ENCODE measurements around the gene CHD1.
"Not testable (repeated sequence)": the region's sequence is repeated elsewhere in the genome, so short reads cannot be mapped to it uniquely, and the experiment has no call there.

The CHD1 gene

GRCh38 chr5:98968056-98968564, 39.3 kb upstream of the CHD1 start:
- no peak for TF ChIP-seq CTCF (IDR thresholded peaks at IDR 0.05; ENCODE audit: borderline replicate concordance, insufficient read depth, low read depth, low read length)
- no peak overlapping the region for H3K4me3 ChIP-seq (ENCODE audit: low read depth, low read length)

DNA sequence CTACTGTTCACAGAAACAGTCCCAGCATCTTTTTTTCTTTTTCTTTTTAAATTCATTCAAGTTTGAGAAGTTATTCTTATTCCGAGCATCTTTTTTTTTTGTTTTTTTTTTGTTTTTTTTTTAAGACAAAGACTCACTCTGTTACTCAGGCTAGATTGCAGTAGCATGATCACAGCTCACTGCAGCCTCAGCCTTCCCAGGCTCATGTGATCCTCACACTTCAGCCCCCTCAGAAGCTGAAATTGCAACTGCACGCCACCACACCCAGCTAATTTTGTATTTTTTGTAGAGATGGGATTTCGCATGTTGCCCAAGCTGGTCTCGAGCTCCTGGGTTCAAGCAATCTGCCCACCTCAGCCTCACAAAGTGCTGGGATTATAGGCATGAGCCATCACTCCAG, 36.4 kb upstream of the CHD1 start:
- no peak for TF ChIP-seq CTCF (IDR thresholded peaks at IDR 0.05; ENCODE audit: borderline replicate concordance, insufficient read depth, low read depth, low read length)
- H3K4me3 ChIP-seq (ENCODE audit: low read depth, low read length) = no peak overlapping the region

DNA sequence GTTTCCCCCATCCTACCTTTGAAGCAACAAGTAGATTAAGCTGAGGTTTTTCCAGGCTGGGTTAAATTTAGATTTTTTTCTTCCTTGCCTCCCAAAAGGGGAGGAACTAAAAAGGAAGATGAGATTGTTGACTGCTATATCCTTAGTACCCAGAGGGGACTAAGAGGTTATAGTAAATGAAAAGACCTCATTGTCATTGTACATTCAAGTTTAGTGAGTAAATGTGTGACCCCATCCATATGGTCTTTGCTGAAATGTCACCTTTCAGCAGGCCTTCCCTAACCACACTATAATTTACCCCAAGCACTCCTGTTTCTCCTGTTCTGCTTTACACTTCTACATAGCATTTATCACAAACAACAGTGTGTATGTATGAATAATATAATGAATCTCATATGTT, 35.8 kb upstream of the CHD1 start:
- TF ChIP-seq CTCF (IDR thresholded peaks at IDR 0.05; ENCODE audit: borderline replicate concordance, insufficient read depth, low read depth, low read length) = no peak
- no peak overlapping the region for H3K4me3 ChIP-seq (ENCODE audit: low read depth, low read length)

- no peak overlapping the region for H3K4me3 ChIP-seq (ENCODE audit: low read depth, low read length)
- no peak for TF ChIP-seq CTCF (IDR thresholded peaks at IDR 0.05; ENCODE audit: borderline replicate concordance, insufficient read depth, low read depth, low read length)
Observed at GRCh38 chr5:98963019-98963418, 34.2 kb upstream of the CHD1 start.

DNA sequence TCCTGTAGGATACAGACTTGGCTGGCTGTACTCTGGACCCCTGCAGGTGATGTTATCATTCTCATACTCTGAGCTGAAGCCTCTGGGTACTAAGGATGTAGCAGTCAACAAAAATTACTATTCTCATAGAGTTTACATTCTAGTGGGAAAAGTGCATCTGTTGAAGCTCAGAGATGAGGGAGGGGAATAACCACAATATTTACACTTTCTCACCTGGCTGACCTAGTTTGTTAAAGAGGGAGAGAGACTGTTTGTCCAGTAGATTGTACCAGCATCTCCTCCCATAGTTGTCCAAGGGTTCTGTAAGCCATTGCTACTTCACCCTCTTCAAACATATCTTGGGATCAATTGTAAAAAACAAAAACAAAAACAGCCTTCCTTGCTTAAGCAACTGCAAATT, 33.8 kb upstream of the CHD1 start:
- TF ChIP-seq CTCF (IDR thresholded peaks at IDR 0.05; ENCODE audit: borderline replicate concordance, insufficient read depth, low read depth, low read length) = no peak
- H3K4me3 ChIP-seq (ENCODE audit: low read depth, low read length) = no peak overlapping the region

DNA sequence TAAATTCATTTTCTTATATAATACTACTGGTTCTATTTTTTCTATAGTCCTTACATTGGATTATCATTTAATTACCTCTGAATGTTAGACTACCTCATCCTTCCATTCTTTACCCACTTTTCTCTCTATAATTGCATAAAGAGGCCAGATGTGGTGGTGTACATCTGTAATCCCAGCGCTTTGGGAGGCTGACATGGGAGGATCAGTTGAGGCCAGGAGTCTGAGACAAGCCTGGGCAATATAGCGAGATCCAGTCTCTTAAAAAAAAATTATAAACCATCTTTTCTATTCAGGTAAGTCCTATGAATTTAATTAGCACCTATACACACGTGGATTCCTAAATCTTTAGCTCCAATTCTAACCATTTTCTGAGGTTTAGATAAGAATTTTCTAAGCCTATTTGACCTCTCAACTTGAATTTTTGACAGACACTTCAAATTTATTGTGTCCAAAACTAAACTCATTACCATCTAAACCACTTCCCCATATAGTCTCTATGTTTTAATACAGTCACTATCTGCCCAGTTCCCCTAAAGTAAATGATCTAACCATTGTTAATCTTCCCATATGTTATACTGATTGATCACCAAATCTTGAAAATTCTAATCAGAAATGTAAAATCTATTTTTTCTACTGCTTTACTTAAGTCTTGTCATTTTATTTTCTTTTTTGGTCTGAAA, 33.0 kb upstream of the CHD1 start:
- H3K4me3 ChIP-seq (ENCODE audit: low read depth, low read length) = no peak overlapping the region
- TF ChIP-seq CTCF (IDR thresholded peaks at IDR 0.05; ENCODE audit: borderline replicate concordance, insufficient read depth, low read depth, low read length) = no peak

DNA sequence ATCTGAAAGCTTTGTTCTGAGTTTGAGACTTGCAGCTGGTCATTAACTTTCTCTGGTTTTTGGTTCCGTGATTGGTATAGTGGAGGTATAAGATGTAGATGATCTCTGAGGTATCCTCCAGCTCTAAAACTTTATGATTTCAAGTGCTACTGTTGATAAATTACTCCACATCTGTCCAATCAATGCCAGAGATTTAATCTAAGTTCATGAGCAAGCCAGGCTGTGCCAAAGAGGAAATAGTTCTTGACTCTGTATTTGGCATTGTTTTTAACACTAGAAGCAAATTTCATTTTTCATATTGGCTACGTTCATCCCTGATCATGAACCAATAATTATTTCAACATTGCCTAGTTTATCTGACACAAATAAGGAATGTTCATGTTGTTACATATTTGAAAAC, 28.5 kb upstream of the CHD1 start:
- no peak overlapping the region for H3K4me3 ChIP-seq (ENCODE audit: low read depth, low read length)
- no peak for TF ChIP-seq CTCF (IDR thresholded peaks at IDR 0.05; ENCODE audit: borderline replicate concordance, insufficient read depth, low read depth, low read length)

DNA sequence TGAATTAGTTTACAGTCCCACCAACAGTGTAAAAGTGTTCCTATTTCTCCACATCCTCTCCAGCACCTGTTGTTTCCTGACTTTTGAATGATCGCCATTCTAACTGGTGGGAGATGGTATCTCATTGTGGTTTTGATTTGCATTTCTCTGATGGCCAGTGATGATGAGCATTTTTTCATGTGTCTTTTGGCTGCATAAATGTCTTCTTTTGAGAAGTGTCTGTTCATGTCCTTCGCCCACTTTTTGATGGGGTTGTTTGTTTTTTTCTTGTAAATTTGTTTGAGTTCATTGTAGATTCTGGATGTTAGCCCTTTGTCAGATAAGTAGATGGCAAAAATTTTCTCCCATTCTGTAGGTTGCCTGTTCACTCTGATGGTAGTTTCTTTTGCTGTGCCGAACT, 27.1 kb upstream of the CHD1 start:
- H3K4me3 ChIP-seq (ENCODE audit: low read depth, low read length) = not testable (repeated sequence)

DNA sequence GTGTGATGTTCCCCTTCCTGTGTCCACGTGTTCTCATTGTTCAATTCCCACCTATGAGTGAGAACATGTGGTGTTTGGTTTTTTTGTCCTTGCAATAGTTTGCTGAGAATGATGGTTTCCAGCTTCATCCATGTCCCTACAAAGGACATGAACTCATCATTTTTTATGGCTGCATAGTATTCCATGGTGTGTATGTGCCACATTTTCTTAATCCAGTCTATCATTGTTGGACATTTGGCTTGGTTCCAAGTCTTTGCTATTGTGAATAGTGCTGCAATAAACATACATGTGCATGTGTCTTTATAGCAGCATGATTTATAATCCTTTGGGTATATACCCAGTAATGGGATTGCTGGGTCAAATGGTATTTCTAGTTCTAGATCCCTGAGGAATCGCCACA, 26.7 kb upstream of the CHD1 start:
- not testable (repeated sequence) for H3K4me3 ChIP-seq (ENCODE audit: low read depth, low read length)

All from GM12875 (cell line).